ENCODE results near the gene CRBN.

Gene CRBN

GRCh38 chr3:3179407-3180094, at the start of gene CRBN:
Gene CRBN (minus strand): TSS chr3:3179691. CDS start chr3:3179687, 4 bp downstream.
- peak; percentile 50 for DNase-seq (ENCODE audit: low read depth)

GRCh38 chr3:3227640-3228039, 48.1 kb upstream of the CRBN start:
- no peak for DNase-seq (ENCODE audit: low read depth)

GRCh38 chr3:3221528-3221927, 42.0 kb upstream of the CRBN start:
- DNase-seq (ENCODE audit: low read depth): no peak

- no peak for DNase-seq (ENCODE audit: low read depth)
These were observed 36.9 kb upstream of the CRBN start for GRCh38 chr3:3216401-3216800.

- DNase-seq (ENCODE audit: low read depth): no peak
These were observed 33.4 kb upstream of the CRBN start for GRCh38 chr3:3212781-3213440.

- no peak for DNase-seq (ENCODE audit: low read depth)
These were observed 30.2 kb upstream of the CRBN start for GRCh38 chr3:3209714-3210113.

- no peak for DNase-seq (ENCODE audit: low read depth)
These were observed 29.6 kb upstream of the CRBN start for GRCh38 chr3:3209057-3209456.

GRCh38 chr3:3201611-3202010, 22.1 kb upstream of the CRBN start:
- no peak for DNase-seq (ENCODE audit: low read depth)

- DNase-seq (ENCODE audit: low read depth): no peak
These were observed 21.2 kb upstream of the CRBN start for GRCh38 chr3:3200632-3201212.

- no peak for DNase-seq (ENCODE audit: low read depth)
These were observed 19.8 kb upstream of the CRBN start for GRCh38 chr3:3199306-3199705.

GRCh38 chr3:3196148-3196861, 16.8 kb upstream of the CRBN start:
- DNase-seq (ENCODE audit: low read depth): no peak

GRCh38 chr3:3194861-3195260, 15.4 kb upstream of the CRBN start:
- no peak for DNase-seq (ENCODE audit: low read depth)

GRCh38 chr3:3192286-3192675, 12.8 kb upstream of the CRBN start:
- no peak for DNase-seq (ENCODE audit: low read depth)

GRCh38 chr3:3191675-3192285, 12.3 kb upstream of the CRBN start:
- no peak for DNase-seq (ENCODE audit: low read depth)

- DNase-seq (ENCODE audit: low read depth): no peak
These were observed 10.5 kb upstream of the CRBN start for GRCh38 chr3:3189961-3190360.

GRCh38 chr3:3189102-3189727, 9.7 kb upstream of the CRBN start:
- DNase-seq (ENCODE audit: low read depth): no peak

GRCh38 chr3:3184876-3185275, 5.4 kb upstream of the CRBN start:
- no peak for DNase-seq (ENCODE audit: low read depth)

GRCh38 chr3:3180456-3180855, 965 bp upstream of the CRBN start:
- no peak for DNase-seq (ENCODE audit: low read depth)

GRCh38 chr3:3178498-3179328, 778 bp downstream of the CRBN start:
- DNase-seq (ENCODE audit: low read depth): no peak

GRCh38 chr3:3177861-3178497, 1.5 kb downstream of the CRBN start:
- DNase-seq (ENCODE audit: low read depth): no peak

GRCh38 chr3:3172627-3173026, 6.9 kb downstream of the CRBN start:
- DNase-seq (ENCODE audit: low read depth): no peak

Measured in HS-5 (cell line).